Hematopoietic multipotent progenitor cell treated with erythropoietin and hydrocortisone succinate and interleukin-3 and kit ligand, for 8 days (in vitro differentiated cells): ENCODE results near the gene CPXM1.
A peak's percentile ranks its signal among the peaks of the same experiment; 100 is the strongest.
"Not testable (repeated sequence)": the region's sequence is repeated elsewhere in the genome, so short reads cannot be mapped to it uniquely, and the experiment has no call there.

Experiments
- DNase-seq: peaks from one replicate; pipeline ENCODE4 v3.0.0-alpha.2; 2015

CPXM1 gene

DNA sequence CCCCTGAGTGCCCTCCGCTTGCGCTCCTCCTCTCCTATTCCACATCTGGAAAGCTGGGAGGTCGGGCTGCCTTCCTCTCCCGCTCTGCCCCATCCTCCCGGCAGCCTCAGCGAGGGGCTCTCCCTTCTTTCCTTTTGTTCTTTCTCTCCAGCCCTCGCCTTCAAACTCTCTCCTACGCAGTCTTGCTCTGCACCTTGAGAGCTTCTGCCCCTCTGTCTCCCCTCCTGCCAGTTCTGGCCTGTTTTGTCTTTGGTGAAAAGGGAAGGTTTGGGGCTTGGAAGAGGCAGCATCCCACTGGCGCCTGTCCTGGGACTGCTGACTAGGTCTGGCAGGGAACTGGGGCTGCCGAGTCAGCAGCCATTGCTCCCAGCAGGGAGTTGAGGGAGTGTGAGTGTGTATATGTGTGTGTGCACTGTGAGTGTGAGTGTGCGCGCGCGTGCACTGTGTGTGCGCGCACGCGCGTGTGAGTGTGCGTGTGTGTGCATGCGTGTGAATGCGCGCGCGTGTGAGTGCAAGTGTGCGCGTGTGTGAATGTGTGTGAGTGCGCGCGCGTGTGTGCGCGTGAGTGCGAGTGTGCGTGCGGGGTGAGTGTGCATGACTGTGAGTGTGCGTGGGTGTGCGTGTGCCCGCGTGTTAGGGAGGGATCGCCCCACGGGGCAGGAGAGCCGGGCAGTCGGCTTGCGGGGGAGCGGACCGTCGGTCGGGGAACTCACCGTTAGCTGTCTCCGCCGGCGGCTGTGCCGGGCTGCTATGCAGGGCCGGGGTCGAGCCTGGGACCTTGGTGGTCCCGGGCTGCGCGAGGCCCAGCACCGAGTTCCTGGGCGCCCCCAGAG is 523 bp downstream of the CPXM1 start:
- no peak for DNase-seq

DNA sequence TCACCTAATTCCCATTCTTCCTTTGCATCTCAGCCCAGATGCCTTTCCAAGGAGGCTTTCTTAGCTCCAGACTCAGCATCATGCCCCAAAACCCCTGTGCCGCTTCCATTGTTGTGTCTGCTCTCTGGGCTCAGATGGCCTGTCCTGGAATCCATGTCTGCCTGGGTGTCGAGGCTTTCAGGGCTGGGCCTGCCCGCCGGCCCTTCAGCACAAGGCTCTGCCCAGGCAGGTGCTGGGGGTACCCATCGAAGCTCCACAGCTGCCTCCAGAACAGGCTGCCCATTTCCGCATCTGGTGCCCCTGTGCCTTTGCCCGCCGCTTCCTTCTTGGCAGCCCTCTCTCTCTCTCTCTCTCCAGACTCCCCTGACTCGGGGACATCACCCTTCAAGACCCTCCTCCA is 1.2 kb downstream of the CPXM1 start:
- DNase-seq, result no peak

DNA sequence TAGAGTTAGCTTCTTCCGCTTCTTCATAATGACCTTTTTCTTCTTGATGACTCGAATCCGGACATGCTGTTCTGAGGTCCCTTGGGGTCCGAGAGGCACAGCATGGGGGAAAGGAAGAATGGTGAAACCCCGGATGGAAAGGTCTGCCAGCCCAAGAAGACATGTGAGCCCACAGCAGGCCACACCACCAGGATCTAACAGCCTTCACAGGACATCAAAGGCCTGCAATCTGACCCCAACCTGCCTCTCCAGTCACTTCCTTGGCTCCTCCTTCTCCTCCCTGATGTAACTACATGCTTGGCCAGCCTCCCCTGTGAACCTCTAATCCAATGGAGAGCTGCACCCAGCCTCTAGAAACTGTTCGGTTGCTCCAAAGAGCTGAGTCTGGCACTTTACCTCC is 1.6 kb downstream of the CPXM1 start:
- no peak for DNase-seq

DNA sequence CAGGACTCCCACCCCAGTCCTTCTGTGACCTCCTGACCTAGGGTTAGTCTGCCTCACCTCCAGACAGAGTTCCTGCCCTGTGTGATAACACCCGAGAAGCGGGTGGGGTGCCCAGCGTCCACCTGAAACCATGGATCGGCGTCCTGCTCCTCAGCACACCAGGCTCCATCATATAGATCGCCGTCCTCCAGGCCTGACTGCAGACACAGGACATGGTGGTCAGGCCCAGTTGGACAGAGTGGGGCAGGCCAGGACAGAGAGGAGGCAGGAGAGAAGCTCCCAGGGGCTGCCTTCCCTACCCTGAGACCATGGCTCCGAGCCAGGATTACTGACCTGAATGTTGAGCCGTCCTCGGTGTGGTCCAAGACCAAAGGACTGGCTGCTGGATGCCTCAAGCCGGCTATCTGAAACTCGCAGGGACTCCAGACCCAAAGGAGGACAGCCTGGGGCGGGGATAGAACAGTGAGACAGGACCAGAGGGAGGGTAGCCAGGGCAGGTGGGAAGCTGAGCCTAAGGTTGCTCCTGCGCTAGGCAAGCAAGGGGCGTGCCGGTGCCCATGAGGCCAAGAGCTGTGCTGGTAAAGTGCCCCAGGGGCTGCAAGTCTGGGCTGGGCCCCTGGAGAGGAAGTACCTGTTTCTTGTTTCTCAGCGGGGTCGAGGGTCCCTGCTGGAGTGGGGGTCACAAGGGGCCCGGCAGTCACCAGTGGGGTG is 2.2 kb downstream of the CPXM1 start:
- DNase-seq, result no peak

DNA sequence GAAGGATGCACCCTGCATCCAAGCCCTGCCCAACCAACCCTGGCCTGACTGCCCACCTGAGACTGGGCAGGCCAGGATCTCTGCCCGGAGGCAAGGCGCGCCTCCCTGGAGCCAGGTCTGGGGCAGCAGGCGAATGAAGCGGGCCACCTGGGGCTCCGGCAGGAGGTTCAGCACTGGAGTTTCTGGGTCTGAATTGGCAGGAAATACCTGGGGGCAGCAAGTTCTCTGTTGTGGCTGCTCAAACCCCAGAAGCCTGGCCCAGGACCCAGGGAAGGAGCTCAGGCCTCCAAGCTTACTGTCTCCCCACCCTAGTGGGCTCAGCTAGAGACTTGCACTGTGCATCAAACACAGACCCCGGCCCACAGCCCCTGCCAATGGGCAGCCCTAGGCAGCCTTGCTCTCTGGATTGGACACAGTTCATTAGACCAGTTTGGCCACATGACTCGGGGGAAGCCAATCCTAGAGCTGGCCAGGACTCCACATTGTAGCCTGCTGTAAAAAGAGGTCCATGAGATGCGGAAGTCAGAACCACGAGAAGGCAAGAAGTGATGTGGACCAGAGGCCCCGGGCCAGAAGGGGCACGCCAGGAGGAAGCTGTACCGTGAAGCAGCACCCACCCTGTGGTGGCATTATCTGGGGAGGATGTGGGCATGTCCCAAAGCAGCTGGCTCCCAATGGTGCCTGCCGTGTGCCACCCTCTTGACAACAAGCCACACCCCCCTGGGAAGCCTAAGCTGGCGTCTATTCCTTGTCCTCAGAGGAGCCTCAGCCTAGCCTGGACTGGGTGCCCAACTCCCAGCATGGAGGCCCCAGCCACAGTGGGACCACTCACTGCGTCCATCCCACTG is 3.1 kb downstream of the CPXM1 start:
- DNase-seq, result no peak

DNA sequence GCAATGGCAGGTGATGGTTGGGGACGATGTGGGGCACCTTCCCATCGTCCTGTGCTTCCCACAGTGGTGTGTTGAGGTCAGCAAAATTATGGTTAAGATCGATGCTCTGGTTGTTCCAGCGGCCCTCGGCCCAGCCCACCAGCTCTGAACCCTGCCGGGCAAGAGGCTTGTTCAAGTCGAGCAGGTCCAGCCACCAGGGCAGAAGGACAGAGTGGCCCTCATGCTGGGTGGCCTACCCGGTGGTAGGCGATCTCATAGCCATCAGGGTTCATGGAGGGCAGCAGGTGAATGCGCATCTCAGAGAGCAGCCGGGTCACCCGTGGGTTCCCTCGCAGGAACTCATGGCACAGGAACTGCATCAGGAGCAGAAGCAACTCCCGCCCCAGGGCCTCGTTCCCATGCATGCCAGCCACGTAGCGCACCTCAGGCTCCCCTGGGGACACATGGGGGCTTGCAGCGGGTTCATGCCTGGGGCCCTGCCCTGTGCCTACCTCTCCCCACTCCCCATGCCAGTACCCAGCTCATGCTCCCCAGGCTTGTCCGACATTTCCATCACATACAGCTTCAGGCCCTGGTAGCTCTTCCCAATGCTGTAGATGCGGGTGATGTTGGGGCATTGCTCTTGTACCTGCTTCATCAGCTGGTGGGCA is 4.3 kb downstream of the CPXM1 start:
- DNase-seq, result no peak

DNA sequence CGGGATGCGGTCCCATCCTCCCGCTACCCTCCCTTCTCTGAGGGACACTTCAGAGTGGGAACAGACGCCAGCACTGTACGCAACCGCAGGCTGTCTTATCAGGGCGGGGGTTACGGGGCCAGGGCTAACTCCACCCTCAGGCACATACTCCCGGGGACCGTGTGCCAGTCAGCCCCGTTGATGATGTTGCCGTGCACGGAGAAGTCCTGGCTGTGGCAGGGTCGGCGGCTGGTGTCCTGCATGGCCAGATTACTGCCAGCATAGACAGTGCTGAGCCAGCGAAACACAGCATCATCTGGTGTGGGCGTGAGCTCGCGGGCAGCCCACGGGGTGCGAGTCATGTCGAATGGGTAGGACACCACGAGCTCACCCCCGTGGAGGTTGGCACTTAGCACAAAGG is 5.0 kb downstream of the CPXM1 start:
- peak; percentile 72 for DNase-seq

DNA sequence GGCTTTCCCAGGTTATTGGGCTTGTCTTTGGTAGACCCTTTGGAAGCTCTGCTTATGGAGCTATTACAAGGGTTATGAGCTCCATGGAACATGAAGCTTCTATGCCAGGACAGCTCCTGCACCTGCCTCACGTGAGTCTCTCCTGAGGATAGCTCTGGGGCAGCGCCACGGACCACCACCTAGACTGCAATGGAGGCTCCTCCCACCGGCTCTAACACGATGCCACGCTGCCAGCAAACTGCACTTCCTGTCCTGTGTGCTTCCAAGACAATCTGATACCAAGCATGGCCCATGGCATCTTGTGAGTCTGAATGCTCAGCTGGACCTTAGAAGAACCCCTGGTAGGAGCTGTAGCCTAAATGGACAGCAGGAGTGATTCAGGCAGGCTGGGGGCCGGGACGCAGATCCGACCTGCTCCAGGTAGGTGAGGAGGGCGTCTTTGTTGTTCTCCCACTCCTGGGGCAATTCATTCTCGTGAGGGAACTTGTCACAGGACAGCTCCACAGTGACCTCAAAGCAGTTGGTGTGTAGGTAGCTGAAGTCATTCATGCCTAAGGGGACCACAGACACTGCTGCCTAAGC is 5.5 kb downstream of the CPXM1 start:
- no peak for DNase-seq

DNA sequence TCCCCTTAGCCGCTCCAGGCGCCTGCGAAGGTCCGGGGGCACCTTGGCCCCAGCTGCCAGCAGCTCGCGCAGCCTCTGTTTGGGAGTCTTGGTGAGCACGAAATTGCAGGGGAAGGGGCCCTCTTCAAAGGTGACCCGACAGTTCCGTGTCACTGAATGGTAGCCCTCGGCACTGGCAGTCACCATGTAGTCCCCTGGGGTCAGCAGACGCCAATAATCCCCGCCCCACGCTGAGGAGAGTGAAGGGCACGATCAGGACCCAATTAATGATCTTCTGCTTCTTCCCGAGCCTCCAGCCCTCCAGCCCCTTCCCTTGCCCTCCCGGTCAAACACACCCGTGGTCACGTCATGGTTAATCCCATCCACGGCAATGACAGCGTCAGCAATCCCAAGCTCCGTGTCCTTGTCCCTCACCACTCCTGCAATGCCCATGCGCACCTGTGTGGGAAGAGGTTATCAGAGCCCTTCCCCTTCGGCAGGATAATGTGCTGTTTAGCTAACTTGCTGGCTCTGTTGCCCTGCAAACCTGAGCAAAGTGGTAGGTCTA is 6.2 kb downstream of the CPXM1 start:
- no peak for DNase-seq

DNA sequence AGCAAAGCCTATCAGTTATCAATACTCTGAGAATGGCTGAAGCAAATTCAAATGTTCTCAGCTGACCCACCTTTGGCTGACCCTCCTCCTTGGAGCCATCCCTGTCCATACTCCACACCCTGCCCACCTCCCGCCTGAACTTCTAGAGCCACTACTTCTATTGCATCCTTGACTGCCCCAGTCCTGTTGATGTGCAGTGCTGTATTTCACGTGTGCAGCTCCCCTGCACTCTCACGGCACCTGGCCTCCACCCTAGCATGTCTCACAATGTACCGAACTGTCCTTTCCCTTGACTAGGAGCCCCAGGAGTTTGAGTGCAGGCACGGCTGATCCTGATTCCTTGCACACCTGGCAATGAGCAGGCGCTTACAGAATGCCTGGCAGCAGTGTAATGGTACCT is 7.0 kb downstream of the CPXM1 start:
- DNase-seq, result no peak

DNA sequence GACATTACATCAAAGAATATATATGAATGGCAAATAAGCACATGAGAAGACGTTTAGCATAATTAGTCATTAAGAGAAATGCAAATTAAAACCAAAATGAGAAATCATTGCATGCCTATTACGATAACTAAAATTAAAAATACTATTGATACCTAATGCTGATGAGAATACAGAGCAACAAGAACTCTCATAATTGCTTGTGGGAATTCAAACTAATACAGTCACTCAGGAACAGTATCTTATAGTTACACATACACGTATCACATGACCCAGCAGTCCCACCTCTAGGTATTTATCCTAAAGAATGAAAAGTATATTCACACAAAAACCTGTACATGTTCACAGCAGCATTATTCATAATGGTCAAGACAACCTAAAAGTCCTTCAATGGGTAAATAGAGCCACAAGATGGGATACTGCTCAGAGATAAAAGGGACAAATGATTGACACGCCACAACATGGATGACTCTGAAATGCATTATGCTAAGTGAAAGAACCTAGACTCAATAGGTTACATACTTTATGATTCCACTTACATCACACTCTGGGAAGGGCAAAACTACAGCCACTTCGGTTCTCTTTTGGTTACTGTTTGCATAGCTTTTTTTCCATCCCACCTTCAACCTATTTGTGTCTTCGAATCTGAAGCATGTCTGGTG is 16.4 kb downstream of the CPXM1 start:
- DNase-seq, result no peak

DNA sequence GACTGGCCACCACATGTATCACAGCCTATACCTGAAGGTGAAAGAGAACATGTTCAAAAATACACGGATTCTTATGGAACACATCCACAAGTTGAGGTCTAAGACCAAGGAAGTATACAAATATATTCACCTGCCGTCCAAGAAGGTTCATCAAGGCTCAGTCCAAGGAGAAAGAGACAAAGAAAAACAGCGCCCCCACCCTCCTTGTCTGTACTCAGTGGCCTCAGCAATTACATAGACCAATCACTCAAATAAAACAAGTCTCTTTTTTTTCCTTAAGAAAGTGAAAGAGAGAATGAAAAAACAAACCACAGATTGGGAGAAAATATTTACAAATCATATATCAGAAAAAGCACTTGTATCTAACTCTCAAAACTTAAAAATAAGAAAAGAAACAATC is 19.5 kb downstream of the CPXM1 start:
- DNase-seq, result no peak

DNA sequence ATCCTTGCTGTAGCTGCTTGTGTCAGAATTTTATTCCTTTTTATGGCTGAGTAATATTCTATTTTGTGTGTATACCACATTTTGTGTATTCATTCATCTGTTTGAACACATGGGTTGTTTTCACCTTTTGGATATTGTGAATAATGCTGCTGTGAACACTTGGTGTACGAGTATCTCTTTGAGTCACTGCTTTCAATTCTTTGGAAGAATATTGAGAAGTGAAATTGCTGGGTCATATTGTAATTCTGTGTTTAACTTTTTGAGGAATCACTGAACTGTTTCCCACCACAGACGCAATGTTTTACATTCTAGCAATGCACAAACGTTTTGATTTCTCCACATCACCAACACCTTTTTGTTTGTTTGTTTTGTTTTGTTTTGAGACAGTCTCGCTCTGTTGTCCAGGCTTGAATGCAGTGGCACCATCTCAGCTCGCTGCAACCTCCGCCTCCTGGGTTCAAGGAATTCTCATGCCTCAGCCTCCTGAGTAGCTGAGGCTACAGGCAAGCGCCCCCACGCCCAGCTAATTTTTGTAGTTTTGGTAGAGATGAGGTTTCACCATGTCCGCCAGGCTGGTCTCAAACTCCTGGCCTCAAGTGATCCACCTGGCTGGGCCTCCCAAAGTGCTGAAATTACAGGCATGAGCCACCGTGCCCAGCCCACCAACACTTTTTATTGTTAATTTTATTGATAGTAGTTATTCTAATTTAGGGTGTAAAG is 21.7 kb downstream of the CPXM1 start:
- DNase-seq, result no peak

DNA sequence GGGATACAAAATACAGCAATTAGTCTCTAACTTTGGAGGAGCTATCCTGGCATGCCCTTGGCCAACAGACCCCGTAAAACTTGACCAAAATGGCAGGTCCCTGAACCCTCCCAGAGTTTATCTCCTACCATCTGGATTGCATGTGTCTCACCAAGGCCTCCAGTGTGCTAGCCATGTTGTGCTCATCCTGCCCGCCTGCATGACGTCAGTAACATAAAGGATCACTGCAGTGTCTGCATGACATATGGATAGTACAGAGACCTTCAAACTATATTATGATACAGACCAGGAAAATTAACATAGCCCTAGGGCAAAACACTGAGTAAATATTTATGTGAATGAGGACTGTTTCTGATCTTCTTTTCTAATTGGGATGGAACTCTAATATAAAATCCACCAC is 25.3 kb downstream of the CPXM1 start:
- DNase-seq, result no peak

DNA sequence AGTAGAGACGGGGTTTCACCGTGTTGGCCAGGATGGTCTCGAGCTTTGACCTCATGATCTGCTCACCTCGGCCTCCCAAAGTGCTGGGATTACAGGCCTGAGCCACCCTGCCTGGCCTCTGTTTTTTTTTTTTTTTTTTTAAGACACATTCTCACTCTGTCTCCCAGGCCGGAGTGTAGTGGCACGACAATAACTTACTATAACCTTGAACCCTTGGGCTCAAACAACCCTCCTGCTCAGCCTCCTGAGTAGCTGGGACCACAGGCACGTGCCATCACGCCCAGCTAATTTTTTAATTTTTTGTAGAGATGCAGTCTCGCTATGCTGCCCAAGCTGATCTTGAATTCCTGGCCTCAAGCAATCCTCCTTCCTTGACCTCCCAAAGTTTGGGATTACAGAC is 26.6 kb downstream of the CPXM1 start:
- no peak for DNase-seq

DNA sequence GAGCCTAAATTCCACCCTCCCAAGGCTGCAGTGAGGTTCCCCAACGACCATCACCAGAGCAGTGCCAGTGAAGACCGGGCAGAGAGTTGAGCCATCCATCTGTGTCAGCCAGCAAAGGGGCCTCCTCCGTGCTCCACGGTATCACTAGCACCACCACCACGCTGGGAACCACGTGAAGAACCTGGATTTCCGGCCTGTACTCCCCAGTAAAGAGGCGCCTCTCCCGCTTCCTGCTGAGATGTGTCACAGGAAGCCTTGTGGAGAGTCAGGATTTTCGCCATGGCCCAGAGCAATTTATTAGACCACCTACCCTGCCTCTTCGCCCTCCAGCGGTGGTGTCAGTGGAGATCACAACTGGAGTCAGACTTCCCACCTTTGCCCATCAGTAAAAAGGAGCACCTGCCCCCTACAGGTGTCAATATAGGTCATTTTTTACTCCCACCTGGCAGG is 28.8 kb downstream of the CPXM1 start:
- no peak for DNase-seq

DNA sequence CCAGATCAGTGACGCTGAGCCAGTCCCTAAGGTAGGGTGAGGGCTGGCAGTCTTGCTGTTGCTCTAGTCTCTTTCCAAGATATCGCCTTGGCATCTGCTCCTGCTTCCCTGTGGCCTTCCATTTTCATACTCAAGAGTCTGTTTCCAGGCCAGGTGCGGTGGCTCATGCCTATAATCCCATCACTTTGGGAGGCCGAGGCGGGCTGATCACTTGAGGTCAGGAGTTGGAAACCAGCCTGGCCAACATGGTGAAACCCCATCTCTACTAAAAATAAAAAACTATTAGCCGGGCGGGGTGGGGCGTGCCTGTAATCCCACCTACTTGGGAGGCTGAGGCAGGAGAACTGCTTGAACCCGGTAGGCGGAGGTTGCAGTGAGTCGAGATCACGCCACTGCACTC is 30.3 kb downstream of the CPXM1 start:
- DNase-seq, result not testable (repeated sequence)

DNA sequence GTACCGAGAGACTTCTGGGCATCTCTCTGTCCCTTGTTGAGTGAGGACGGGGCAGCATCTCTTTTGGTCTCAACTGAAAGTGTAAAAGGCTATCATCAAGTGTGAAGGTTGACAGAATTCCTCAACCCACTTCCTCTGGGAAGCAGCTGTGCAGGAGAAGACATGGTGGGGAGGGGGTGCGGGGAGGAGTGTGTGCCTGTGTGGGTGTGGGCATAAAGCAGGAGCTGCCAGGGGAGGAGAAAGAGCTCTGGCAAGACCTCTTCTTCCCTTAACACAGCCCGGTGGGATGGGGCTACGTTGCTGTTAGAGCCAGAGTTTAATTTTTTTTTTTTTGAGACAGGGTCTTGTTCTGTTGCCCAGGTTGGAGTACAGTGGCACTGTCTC is 31.8 kb downstream of the CPXM1 start:
- no peak for DNase-seq

DNA sequence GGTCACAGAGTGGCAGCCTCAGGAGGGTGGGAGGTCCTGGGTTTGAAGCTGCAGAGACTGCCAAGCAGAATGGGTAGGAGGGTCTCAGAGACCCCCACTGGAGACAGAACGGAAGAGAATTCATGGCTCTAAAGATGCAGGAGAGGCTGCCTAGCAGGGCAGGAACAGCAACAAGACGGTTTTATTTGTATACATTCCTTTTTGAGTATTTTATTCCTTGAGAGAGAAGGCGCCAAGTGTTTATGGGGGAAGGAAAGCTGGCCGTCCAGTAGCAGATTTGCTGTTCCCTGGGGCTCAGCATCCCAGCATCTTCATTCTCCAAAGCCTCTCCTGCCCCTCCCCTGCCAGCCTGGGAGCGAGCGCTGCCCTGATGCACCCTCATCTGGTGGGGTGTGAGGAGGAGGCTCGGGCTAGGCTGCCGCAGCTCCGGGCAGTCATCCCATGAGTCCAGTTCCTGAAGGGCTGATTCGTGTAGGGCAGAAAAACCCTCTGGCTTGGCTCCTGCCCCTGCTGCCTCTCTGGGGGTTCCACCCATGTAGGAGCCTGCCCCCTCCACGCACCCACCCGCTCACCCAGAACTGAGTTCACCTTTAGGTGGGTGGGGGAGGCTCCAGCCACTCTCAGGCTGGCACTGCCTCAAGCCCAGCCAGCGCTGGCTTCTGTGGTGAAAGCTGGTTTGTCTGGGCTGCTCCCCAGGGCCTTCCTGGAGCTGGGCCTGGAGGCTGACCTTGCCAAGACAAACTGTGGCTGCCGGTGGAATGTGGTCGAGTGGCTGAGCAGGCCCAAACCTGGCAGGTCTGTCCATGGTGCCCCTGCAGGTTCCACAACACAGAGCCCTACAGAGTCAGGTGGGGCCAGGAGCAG is 32.4 kb downstream of the CPXM1 start:
- DNase-seq, result no peak

DNA sequence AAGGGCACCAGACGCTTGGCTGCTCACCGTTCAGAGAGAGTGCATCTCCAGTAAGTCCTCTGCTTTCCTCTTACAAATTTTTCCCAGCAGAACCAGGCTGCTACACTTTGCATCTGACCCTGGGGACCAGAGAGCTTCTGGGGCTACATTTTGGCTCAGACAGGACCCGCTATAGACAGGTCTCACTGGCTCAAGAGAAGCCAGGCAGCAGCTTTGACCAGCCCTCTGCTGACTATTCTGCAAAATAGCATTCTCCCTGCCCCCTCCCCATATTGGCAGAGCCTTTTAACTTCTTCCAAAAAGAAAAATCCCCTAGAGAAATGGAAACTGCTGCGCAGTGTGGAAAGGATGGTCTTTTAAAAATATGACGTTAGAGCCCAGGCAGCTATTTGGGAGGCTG is 37.2 kb downstream of the CPXM1 start:
- DNase-seq, result no peak
